HG03280 (cell line): ENCODE measurements around the gene DBET.
"Not testable (repeated sequence)": the region's sequence is repeated elsewhere in the genome, so short reads cannot be mapped to it uniquely, and the experiment has no call there.

ENCODE experiments used
- ATAC-seq: cut with Tn5 transposase; IDR thresholded peaks from one replicate; pipeline ENCODE4 v1.9.1; 2021; ENCODE audit warnings: mild to moderate bottlenecking, moderate library complexity; ENCODE audit not compliant: unreplicated experiment

Gene DBET

DNA sequence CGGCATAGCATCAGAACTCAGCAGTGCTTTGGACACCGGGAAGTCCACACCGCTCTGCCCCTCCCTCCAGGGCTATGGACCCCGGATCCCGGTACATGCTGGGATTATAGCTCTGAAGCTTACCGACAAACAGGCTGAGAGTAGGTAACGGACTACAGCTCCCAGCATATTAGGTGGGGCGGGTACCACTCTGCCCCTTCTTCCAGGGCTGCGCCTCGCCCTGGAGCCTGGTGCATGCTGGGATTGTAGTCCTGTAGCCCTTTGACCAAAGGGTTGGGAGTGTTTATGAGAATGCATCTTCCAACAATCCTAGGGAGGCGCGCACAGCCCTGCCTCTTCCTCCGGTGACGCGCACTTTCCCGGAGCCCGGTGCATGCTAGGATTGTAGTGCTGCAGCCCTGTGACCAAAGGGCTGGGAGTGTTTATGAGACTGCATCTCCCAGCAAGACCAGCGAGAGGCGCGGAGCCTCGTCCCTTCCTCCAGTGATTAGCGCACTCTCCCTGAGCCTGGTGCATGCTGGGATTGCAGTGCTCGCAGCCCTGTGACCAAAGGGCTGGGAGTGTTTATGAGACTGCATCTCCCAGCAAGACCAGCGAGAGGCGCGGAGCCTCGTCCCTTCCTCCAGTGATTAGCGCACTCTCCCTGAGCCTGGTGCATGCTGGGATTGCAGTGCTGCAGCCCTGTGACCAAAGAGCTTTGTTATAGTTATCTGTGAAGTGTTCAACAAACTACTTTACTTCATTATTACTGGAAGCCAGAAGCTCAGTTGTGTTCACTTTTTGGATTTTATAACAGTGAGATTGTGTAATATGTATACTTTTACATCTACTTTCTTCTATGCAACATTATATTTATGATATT lies 14.7 kb upstream of the DBET start:
- ATAC-seq: not testable (repeated sequence)

DNA sequence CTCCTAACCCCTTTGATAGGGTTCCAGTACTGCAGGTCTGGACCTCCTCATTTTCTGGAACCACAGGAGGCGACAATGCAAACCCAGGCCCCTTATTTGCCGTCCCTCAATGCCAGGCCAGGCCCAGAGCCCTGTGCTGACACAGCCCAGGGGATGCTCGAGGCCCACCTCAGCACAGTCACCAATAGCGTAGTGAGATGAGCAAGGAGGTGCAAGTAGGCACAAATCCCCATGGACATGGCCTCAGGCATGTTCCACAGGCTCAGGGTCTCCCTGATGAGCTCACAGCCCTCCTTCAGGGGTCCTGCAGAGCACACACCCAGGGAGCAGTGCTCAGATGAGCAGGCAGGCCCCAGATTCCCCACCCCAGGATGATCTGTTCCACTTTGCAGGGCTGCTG lies 5.3 kb upstream of the DBET start:
- not testable (repeated sequence) for ATAC-seq

DNA sequence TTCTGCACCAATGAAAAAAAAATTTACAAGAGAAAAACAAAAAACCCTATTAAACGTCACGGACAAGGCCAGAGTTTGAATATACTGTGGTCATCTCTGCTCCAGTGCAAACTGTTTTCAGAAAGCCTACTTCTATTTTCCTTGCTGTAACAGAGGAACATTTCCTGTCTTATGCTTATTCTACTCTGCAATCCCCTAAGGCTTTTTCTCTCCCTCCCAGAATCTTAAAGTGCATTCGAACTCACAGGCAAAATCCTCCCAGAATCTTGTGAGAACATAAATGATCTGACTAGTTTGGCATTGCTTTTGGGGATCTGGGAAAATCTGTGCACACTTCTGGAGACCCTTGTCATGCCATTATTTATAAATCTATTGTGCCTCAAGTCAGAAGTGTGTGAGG lies 503 bp downstream of the DBET start:
- not testable (repeated sequence) for ATAC-seq

DNA sequence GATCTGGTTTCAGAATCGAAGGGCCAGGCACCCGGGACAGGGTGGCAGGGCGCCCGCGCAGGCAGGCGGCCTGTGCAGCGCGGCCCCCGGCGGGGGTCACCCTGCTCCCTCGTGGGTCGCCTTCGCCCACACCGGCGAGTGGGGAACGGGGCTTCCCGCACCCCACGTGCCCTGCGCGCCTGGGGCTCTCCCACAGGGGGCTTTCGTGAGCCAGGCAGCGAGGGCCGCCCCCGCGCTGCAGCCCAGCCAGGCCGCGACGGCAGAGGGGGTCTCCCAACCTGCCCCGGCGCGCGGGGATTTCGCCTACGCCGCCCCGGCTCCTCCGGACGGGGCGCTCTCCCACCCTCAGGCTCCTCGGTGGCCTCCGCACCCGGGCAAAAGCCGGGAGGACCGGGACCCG lies 4.0 kb downstream of the DBET start:
- not testable (repeated sequence) for ATAC-seq

DNA sequence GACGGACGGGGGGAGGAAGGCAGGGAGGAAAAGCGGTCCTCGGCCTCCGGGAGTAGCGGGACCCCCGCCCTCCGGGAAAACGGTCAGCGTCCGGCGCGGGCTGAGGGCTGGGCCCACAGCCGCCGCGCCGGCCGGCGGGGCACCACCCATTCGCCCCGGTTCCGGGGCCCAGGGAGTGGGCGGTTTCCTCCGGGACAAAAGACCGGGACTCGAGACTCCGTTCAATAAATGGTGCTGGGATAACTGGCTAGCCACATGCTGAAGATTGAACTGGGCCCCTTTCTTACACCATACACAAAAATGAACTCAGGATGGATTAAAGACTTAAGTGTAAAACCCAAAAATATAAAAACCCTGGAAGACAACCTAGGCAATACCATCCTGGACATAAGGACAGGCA lies 28.8 kb downstream of the DBET start:
- not testable (repeated sequence) for ATAC-seq

DNA sequence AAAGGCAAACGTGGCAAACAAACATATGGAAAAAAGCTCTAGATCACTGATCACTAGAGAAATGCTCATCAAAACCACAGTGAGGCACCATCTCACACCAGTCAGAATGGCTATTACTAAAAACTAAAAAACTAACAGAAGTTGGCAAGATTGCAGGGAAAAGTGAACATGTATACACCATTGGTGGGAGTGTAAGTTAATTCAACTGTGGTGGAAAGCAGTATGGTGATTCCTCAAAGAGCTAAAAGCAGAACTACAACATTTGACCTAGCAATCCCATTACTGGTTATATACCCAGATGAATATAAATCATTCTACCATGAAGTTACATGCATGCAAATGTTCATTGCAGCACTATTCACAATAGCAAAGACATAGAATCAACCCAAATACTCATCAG lies 29.7 kb downstream of the DBET start:
- not testable (repeated sequence) for ATAC-seq

DNA sequence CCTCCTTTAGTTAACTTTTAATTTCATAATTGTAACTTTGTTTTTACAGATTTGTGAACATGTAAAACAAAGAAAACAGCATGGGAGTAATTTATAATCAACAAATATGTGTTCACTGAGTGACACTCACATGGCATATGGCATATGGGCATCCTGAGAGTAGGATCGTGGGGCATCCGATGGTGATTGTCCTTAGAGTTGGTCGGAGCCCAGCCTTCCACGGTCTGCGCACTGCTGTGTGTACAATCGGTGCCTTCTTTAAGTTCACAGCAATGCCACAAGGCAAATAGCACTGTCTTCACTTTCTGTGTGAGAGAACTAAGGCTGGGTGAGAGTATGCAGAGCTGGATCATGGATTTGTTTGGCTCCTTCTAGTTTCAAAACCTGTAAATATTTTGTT lies 31.0 kb downstream of the DBET start:
- ATAC-seq: not testable (repeated sequence)

DNA sequence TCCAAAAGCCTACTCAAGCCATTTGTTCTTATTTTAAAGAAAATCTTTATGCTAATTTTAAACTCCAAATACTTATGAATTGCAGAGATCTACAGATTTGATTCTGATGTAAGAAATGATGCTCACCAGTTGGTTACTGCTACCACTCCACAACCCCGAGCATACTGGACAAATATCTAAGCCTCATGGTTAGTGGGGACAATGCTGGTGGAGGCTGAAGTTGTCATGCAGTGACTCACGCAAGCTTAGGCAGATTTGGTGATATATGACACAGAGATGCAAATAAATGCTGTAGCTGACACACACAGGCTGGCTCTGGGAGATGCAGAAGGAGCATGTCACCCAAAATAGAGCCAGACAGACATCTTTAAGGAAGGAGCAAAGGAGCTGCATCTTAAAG lies 35.3 kb downstream of the DBET start:
- not testable (repeated sequence) for ATAC-seq

DNA sequence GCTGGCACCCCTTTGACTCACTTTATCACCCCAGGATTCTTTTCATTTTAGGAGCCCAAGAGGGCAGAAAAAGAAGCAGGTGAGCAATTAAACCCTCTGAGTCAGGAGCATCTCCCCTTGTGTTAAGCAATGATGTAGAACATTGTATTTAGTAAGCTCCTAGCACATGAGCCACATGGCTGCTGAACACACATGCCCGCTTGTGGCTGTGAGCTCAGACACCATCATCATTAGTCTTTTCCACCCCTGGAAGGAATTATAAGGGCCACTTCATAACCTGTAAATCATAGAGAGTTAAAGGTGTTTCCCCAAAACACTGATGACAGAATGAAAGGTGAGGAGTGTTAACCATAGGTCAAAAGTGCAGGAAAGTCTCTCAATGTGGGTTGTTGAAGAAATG lies 37.2 kb downstream of the DBET start:
- not testable (repeated sequence) for ATAC-seq

DNA sequence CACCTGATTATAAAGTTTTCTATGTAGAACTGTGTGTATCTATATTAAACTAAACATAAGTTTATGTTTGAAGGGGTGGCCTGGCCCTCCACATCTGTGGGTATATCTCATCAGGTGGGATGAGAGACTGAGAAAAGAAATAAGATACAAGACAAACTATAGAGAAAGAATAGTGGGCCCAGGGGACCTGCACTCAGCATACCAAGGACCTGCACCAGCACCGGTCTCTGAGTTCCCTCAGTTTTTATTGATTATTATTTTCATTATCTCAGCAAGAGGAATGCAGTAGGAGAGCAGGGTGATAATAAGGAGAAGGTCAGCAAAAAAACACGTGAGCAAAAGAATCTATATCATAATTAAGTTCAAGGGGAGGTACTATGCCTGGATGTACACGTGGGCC lies 41.9 kb downstream of the DBET start:
- ATAC-seq: not testable (repeated sequence)

DNA sequence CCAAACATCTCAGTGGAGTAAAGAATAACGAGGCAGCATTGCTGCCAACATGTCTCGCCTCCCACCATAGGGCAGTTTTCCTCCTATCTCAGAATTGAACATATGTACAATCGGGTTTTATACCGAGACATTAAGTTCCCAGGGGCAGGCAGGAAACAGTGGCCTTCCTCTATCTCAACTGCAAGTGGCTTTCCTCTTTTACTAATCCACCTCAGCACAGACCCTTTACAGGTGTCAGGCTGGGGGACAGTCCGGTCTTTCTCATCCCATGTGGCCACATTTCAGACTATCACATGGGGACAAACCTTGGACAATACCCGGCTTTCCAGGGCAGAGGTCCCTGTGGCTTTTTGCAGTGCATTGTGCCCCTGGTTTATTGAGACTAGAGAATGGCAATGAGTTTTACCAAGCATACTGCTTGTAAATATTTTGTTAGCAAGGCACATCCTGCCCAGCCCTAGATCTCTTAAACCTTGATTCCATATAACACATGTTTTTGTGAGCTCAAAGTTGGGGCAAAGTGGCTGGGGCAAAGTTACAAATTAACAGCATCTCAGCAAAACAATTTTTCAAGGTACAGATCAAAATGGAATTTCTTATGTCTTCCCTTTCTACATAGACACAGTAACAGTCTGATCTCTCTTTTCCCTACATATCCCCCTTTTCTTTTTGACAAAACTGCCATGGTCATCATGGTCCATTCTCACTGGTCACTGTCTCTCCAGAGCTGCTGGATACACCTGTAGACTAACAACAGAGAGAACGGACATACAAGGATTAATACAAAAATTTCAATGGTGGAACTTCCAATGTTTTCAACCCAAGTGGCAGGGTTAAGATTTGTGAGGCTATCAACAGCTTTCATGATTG lies 42.5 kb downstream of the DBET start:
- not testable (repeated sequence) for ATAC-seq

DNA sequence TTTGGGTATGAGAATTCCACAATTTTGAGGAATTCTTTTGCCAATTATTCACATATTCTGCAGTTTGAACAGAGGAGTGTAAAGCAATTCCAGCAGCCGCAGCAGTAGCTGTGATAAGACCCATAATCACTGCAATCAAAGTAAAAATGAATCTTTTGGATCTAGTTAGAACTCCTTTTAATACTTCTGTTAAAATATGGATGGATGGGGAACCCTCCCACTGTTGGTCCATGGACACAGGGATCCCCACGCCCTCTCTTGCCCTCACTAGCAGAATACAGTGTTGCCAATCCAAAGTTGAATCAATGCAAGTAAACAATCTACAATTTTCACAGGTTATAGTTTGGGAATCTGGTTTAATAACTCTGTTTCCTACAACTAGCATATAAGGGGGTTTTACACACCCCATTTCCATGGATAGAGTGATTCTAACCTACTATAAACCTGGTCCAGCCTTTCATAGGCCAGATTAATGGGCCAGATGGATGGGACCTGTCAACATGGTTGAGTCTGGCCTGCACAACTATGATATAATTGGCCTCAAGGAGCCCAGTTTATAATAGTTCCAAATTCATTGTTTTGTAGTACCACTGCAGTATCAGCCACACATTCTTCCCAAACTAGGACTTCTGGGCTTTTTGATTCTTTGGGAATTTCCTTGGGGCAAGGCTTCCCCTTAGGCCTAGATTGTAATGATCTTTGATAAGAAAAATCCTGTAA lies 43.6 kb downstream of the DBET start:
- ATAC-seq: not testable (repeated sequence)

DNA sequence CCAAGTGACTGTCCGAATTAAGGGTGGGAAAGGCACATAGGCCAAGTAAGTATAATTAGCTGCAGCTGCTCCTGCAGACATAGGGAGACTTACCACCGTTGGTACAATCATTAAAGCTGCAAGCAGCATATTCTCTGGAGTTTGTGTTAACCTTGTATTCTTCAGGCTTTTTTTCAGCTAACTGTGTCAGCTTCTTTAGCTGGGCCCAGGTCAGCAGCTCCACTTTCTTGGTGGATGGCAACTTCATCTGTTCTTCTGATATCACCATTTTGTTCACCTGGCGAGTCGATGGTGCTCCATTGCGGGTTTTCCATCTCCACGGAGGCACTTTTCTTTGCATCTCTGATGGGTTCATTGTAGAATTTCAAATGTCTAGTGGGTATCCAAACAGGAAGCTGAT lies 44.5 kb downstream of the DBET start:
- not testable (repeated sequence) for ATAC-seq

DNA sequence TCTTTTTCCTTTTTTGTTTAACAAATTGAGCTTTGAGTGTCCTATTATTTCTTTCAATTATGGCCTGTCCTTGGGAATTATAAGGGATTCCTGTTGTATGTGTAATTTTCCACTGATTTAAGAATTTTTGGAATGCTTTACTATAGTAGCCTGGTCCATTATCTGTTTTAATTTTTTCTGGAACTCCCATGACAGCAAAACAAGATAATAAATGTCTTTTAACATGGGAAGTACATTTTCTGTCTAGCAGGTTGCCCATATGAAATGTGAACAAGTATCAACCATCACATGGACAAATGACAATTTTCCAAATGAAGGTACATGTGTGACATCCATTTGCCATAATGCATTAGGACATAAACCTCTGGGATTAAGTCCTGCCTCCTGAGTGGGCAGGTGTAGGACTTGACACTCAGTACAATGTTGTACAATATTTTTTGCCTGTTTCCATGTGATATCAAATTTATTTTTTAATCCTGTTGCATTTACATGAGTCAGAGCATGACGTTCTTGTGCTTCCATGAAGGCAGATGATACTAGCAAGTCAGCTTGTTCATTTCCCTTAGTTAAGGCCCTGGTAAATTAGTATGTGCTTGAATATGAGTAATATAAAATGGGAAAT lies 45.2 kb downstream of the DBET start:
- ATAC-seq: not testable (repeated sequence)

DNA sequence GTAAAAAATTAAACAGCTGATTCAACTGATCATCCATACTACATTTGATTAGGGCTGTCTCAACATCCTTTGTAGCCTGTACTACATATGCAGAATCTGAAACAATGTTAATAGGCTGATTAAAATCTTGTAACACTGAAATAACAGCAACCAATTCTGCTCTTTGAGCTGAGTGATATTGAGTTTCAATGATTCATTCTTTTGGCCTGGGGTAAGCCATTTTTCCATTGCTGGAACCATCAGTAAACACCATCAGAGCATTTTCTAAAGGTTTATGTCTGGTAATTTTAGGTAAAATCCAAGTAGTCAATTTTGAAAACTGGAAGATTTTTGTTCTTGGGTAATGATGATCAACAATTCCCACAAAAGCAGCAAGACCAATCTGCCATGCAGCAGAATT lies 45.7 kb downstream of the DBET start:
- ATAC-seq: not testable (repeated sequence)

DNA sequence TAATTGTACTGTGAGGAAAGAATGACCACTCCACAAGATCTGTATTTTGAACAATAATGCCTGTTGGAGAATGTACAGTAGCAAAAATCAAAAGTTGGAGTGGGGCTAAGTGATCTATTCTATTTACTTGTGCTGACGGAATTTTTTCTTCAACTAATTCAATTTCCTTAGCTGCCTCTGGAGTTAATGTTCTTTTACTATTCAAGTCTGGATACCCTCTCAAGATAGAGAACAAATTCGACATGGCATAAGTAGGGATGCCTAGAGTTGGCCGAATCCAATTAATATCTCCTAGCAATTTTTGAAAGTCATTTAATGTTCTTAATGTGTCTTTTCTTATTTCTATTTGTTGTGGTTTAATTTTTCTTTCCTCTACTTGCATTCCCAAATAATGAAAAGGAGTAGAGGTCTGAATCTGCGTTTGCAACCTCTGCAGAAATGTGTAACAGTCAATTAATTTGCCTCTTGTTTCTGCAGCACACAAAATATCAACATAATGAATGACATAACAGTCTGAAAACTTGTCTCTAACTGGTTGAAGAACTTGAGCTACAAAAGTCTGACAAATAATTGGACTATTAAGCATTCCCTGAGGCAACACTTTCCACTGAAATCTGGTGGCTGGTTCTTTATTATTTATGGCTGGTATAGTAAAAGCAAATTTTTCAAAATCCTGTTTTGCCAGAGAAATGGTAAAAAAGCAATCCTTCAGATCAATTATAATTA lies 46.4 kb downstream of the DBET start:
- ATAC-seq: not testable (repeated sequence)

DNA sequence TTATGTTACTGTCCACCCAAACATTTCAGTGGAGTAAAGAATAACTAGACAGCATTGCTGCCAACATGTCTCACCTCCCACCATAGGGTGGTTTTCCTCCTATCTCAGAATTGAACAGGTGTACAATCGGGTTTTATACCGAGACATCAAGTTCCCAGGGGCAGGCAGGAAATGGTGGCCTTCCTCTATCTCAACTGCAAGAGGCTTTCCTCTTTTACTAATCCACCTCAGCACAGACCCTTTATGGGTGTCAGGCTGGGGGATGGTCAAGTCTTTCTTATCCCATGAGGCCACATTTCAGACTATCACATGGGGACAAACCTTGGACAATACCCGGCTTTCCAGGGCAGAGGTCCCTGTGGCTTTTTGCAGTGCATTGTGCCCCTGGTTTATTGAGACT lies 48.6 kb downstream of the DBET start:
- ATAC-seq: not testable (repeated sequence)

DNA sequence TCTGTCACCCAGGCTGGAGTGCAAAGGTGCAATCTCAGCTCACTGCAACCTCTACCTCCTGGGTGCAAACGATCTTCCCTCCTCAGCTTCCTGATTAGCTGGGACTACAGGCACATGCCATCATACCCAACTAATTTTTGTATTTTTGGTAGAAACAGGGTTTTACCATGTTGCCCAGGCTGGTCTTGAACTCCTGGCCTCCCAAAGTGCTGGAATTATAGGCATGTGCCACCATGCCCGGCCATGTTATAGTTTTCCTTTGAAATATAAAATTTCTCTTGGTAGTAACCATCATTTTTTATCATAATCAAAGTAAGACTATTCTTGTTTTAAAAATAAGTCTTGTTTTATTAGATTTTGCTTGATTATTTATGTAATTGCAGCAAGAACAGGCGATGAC lies 50.7 kb downstream of the DBET start:
- not testable (repeated sequence) for ATAC-seq
